Calu3 (cell line): ENCODE data around the gene TSTD2. TPM values are rescaled to one million over a fixed set of nuclear protein-coding genes. Genes with fewer than 3 reads are reported as not detected.
"Not testable (repeated sequence)": the region's sequence is repeated elsewhere in the genome, so short reads cannot be mapped to it uniquely, and the experiment has no call there.

ENCODE experiments used
- BruUV-seq: library from RNA; stranded (reverse); fragments of 400-500 nt; replicated peaks from 2 replicates; lab custom pipeline; 2021; lab: Mats Ljungman, UMichigan
- CTCF ChIA-PET: fragments of 300-600 bp; sonication (Branson Sonifier 250); formaldehyde crosslinking; loops from one replicate; lab custom pipeline; 2022; ENCODE audit warnings: antibody characterized with exemption; lab: Charles Lee
- DNase-seq: peaks from one replicate; pipeline ENCODE4 v3.0.0; 2022
- H3K27ac Mint-ChIP-seq: one replicate; pipeline ENCODE4 v1.8.0; 2022; ENCODE audit warnings: mixed read lengths; ENCODE audit not compliant: unreplicated experiment
- H3K27me3 Mint-ChIP-seq: one replicate; pipeline ENCODE4 v1.8.0; 2022; ENCODE audit warnings: mixed read lengths; ENCODE audit not compliant: unreplicated experiment
- H3K36me3 Mint-ChIP-seq: one replicate; pipeline ENCODE4 v1.8.0; 2022; ENCODE audit warnings: mild to moderate bottlenecking, moderate library complexity, mixed read lengths; ENCODE audit not compliant: insufficient read depth, unreplicated experiment
- H3K4me1 Mint-ChIP-seq: one replicate; pipeline ENCODE4 v1.8.0; 2022; ENCODE audit warnings: mild to moderate bottlenecking, low read depth, mixed read lengths; ENCODE audit not compliant: unreplicated experiment
- H3K4me3 Mint-ChIP-seq: one replicate; pipeline ENCODE4 v1.8.0; 2022; ENCODE audit warnings: mild to moderate bottlenecking, low read depth, moderate library complexity, mixed read lengths; ENCODE audit not compliant: unreplicated experiment
- H3K9me3 Mint-ChIP-seq: one replicate; pipeline ENCODE4 v1.8.0; 2022; ENCODE audit warnings: low read depth, mixed read lengths; ENCODE audit not compliant: unreplicated experiment
- CTCF ChIP-seq: fragments of 200-600 bp; IDR thresholded peaks from one replicate; pipeline ENCODE4 v1.8.0; 2022; ENCODE audit warnings: antibody characterized with exemption; ENCODE audit not compliant: unreplicated experiment
- intact Hi-C: fragments of 100-400 bp; cut with micrococcal nuclease; formaldehyde crosslinking; loops from one replicate; pipeline ENCODE4 v1.10.0; 2022; ENCODE audit not compliant: unreplicated experiment
- total RNA-seq: library from RNA; stranded (reverse); gene quantifications from 2 replicates; pipeline ENCODE4 v1.2.3, GENCODE V29; 2022

The TSTD2 gene
- total RNA-seq, 1 experiment from 2014 or later: 12.6 TPM

GRCh38 chr9:97627624-97628023 is 5.5 kb downstream of the TSTD2 start:
- peaks cover 15% of the 10 kb centered on the region for H3K36me3 Mint-ChIP-seq
- no peak overlapping the region for H3K4me3 Mint-ChIP-seq
- BruUV-seq: no TSS peak
- no peak for DNase-seq
- intact Hi-C loops: no loop called here
- H3K27ac Mint-ChIP-seq: no peak overlapping the region
- CTCF ChIA-PET: no interaction called here
- H3K27me3 Mint-ChIP-seq: no peaks in the 10 kb centered on the region
- TF ChIP-seq CTCF: no peak
- H3K9me3 Mint-ChIP-seq: no peaks in the 10 kb centered on the region
- peaks cover 9% of the 10 kb centered on the region for H3K4me1 Mint-ChIP-seq

GRCh38 chr9:97625620-97626019 is 7.5 kb downstream of the TSTD2 start:
- Mint-ChIP-seq H3K27ac (no peak overlapping the region), H3K4me3 (no peak overlapping the region), H3K36me3 (peaks cover 6% of the 10 kb centered on the region), H3K27me3 (no peaks in the 10 kb centered on the region), H3K4me1 (peaks cover 16% of the 10 kb centered on the region), H3K9me3 (peaks cover 3% of the 10 kb centered on the region)
- no TSS peak for BruUV-seq
- intact Hi-C loops: no loop called here
- no peak for TF ChIP-seq CTCF
- DNase-seq: no peak
- CTCF ChIA-PET: no interaction called here

GRCh38 chr9:97623946-97624345 is 9.2 kb downstream of the TSTD2 start:
- DNase-seq: no peak
- H3K9me3 Mint-ChIP-seq: peaks cover 3% of the 10 kb centered on the region
- no peaks in the 10 kb centered on the region for H3K27me3 Mint-ChIP-seq
- intact Hi-C loops: no loop called here
- peaks cover 6% of the 10 kb centered on the region for H3K36me3 Mint-ChIP-seq
- H3K27ac Mint-ChIP-seq: no peak overlapping the region
- peaks cover 7% of the 10 kb centered on the region for H3K4me1 Mint-ChIP-seq
- CTCF ChIA-PET: no interaction called here
- TF ChIP-seq CTCF: no peak
- H3K4me3 Mint-ChIP-seq: no peak overlapping the region
- no TSS peak for BruUV-seq

- H3K36me3 Mint-ChIP-seq, H3K27ac Mint-ChIP-seq, DNase-seq, BruUV-seq, H3K9me3 Mint-ChIP-seq, H3K4me1 Mint-ChIP-seq, intact Hi-C loops, CTCF ChIA-PET, H3K27me3 Mint-ChIP-seq, H3K4me3 Mint-ChIP-seq: not testable (repeated sequence)
Measured at GRCh38 chr9:97622483-97622882, 10.7 kb downstream of the TSTD2 start.

- H3K4me3 Mint-ChIP-seq, H3K27ac Mint-ChIP-seq, BruUV-seq, H3K4me1 Mint-ChIP-seq, H3K9me3 Mint-ChIP-seq, CTCF ChIA-PET, H3K27me3 Mint-ChIP-seq, DNase-seq, intact Hi-C loops, H3K36me3 Mint-ChIP-seq: not testable (repeated sequence)
Measured at GRCh38 chr9:97620063-97620462, 13.1 kb downstream of the TSTD2 start.
